OCI-M1 (cell line): ENCODE data around the gene MAB21L4.

ENCODE experiments used
- DNase-seq: peaks from one replicate; lab custom pipeline; 2025; lab: John Stamatoyannopoulos, UW

MAB21L4 gene

GRCh38 chr2:240877460-240878340 is 18.3 kb downstream of the MAB21L4 start:
- no peak for DNase-seq

GRCh38 chr2:240876475-240877251 is 19.3 kb downstream of the MAB21L4 start:
- DNase-seq: no peak

- DNase-seq: no peak
Measured at GRCh38 chr2:240876035-240876474, 19.9 kb downstream of the MAB21L4 start.

DNA sequence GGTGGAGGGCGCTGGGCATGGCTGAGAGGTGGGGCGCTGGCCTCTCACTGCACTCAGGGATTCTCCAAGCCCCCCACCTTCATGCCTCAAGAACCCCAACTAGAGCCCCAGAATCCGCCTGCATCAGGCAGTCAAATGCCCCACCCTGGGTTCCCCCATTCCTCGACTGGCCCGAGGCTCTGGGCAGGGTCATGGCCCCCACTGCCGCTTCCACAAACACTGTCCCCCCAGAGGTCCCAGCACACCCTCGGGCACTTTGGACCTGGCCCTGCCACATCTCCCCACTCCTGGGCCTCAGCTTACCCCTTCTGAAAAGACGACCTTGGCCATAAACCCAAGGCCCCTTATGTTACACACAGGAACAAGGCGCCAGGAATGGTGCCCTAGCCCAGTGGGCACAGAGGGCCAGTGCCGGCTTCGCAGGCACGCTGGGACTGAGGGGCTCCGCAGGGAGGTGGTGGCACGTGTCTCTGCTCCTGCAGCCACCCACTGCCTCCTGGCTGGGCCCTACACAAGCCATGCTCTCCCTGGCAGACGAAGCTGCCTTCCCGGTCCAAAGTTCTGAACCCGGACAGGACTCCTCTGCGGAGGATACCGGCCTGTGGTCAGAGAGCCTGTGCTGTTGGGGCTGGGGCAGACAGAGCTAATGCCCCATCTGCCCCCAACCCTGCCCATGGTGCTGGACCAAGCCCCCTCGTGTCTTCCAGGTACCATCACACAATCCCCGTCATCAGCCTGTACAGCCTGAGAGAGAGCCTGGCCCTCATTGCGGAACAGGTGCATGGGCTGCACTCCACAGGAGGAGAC is 20.5 kb downstream of the MAB21L4 start:
- no peak for DNase-seq

GRCh38 chr2:240874715-240875227 is 21.2 kb downstream of the MAB21L4 start:
- DNase-seq: no peak

DNA sequence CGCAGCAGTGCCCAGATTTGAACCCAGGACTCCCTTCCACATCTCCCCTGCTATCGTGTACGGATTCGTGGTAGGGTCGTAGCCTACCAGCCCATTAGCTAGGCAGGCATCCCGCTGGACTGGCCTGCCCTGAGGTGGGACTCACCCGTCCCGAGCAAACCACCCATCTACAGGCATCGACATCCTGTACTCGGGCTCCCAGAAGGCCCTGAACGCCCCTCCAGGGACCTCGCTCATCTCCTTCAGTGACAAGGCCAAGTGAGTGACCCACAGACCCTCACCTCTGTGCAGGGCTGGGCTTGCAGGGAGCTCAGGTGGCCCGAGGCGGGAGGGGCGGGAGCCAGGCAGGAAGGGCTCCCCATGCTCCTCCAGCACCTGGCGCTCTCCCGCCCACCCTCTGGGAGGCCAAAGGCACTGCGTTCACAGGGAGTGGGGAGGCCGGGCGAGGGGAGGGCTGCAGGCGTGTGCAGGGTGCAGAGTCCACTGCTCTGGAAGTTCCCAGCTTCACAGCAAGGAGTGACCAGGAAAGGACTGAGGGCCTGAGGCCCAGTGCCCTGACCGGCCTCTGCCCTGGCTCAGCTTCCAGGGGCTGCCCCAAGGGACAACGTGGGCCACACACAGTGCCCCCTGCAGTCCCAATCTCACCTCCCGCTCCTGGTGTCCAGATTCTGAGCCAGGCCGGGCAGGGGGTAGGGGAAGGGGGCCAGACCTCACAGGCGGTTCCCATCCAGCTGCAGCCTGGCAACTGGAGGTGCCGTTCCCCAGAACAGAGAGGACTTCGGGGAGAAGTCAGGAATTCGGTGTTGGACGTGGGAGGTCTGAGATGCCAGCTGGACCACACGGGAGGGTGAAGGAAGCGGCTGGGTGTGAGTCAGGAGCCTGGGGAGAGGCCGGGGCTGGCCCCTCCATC is 21.9 kb downstream of the MAB21L4 start:
- DNase-seq: no peak

DNA sequence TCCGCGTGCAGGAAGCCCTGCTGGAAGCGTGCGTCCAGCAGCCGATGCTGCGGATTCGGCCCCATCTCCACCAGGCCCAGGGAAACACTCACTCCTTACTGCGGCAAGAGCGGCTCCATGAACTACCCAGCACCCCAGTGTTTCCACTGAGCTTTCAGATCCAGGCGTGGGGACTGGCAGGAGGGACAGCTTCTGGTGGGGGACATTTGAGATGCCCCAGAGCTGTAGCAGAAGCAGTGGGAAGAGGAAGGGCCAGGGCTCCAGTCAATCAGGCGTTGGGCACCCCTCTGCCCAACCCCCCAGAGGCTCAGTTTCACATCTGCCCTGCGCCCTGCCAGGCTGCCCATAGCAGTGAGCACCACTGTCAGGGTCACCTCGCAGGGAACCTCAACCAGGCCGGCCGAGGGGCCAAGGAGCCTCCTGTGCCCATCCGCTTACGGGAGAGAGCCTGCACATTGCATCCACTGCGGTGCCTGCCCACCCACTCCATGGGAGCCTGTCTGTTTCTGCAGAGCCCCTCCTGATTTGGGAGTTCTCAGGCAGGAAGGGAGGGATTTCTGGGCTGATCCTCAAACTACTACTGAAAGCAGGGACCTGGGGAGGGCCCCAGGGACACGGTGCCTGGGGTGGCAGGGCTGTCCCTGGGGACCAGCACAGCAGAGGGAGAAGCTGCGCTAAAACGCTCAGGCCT is 22.7 kb downstream of the MAB21L4 start:
- no peak for DNase-seq

DNA sequence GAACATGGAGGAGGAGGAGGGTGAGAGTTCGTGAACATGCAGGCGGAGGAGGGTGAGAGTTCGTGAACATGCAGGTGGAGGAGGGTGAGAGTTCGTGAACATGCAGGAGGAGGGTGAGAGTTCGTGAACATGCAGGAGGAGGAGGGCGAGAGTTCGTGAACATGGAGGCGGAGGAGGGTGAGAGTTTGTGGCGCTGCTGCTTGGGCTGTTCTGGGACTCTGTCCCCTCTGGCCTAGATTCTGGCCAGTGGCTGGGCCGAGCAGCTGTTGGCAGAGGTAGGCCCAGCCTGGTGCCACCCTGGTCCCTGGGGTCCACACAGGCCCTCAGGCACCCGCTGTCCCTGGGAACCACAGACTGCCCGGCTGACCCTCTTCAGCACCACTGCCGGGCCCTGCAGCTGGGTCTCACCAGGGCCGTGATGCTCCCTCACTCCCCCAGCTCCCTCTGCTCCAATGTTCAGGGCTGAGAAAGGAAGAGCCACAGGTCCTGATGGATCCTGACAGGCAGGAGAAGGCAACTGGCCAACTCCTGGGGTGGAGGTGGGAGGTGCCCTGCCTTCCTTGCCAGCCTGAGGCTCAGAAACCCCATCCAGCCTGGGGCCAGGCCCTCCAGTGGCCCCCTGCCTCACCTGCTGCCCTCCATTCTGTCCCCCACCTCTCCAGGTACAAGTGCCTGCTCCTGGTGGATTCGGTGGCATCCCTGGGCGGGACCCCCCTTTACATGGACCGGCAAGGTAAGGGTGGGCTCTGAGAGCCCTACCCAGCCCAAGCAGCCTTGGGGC is 23.4 kb downstream of the MAB21L4 start:
- no peak for DNase-seq

- DNase-seq: no peak
Measured at GRCh38 chr2:240871071-240871958, 24.6 kb downstream of the MAB21L4 start.

DNA sequence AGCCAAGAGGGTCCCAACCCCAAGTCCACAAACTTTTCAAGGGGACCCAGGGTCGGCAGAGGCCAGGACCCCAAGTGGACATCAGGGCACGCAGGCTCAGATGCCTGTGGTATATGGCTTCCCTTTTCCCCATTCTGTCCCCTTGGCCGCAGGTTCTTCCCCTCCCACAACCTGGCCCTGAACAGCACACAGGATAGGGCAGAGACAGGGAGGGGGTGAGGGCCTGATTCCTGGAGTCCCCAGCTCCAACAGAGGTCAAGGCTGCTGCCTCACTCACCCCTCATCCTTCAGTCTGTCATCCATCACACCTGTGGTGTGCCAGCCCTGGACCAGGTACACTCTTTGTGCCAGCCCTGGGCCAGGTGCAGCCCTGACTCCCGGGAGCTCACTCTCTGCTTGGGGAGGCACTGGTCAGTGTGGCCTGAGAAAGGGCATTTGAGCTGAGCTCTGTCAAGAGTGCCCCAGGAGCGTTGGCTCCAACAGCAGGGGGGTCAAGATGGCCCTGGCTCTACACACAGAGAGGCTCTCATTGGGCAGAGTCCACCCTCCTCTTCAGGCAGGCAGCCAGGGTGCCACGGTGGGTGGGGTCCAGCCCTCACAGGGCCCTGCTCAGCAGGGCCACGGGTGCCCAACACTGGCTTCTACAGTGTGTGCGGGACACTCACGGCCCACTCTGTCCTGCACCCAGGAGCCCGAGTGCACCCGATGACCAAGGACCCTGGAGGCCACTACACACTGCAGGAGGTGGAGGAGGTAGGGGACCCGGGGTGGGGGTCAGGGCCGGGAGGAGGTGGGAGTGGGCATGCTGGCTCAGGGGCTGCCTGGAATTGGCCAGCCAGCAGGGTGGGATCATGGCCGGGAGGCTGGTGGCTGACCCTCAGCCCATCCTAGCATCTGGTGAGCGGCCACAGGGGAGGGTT is 25.7 kb downstream of the MAB21L4 start:
- no peak for DNase-seq

GRCh38 chr2:240869109-240869955 is 26.6 kb downstream of the MAB21L4 start:
- no peak for DNase-seq

GRCh38 chr2:240868286-240869108 is 27.5 kb downstream of the MAB21L4 start, which contains the start of gene AGXT:
Gene AGXT (plus strand): TSS chr2:240868824. CDS start chr2:240868866, 42 bp downstream.
- peak; percentile 11 for DNase-seq

DNA sequence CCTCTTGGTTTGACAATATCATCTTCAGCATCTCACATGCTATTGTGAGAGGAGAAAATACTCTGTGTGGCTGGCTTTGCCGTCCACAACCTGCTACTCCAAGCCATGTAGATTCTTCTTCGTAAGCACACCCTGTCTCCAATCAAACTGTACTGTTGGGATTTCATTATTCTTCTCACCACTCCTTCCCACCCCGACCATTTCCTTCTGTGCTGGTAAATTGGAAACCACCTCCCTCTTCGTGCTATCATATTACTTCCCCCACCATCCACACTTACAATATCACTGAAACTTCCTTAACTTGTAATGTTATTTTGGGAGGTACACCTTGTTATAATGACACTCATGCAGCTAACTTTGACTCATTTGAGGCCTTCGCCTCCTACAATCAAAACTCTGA is 30.6 kb downstream of the MAB21L4 start:
- no peak for DNase-seq

DNA sequence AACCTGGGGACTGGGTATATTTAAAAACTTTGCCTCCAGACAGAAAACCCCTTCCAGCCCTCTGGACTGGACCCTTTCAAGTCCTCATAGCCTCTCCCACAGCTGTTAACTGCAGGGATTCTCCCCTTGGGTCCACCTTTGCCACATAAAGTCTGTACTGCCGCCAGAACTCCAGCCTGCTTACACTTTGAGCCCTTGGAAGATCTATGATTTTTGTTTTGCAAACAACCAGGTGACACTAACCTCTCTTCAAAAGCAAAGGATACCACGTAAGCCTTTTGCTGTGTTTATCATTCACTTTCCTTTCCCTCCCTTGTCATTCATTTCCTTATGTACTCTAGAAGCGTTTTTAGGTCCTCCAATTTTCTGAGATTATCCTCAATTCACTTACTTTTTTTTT is 31.5 kb downstream of the MAB21L4 start:
- no peak for DNase-seq

DNA sequence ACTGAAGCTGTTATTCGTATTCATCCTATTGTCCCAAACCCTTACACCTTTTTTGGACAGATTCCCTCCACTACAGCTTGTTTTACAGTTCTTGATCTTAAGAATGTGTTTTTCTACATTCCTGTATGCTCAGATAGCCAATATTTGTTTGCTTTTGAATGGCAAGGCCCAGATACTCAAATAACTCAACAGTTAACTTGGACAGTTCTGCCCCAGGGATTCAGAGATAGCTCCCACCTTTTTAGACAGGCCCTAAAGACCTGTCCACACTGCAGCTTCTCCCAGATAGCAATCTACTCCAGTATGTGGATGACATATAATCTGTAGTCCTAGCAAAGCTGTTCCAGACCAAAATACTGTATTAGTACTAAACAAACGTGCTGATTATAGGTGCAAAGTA is 34.4 kb downstream of the MAB21L4 start:
- DNase-seq: peak; percentile 3
